ENCODE measurements around the gene DPRX. TPM values are rescaled to one million over a fixed set of nuclear protein-coding genes. Genes with fewer than 3 reads are reported as not detected.
"Not testable (repeated sequence)": the region's sequence is repeated elsewhere in the genome, so short reads cannot be mapped to it uniquely, and the experiment has no call there.

Gene DPRX
- total and polyA plus RNA-seq, 8 donors: 0.16 TPM; not detected in 7

DNA sequence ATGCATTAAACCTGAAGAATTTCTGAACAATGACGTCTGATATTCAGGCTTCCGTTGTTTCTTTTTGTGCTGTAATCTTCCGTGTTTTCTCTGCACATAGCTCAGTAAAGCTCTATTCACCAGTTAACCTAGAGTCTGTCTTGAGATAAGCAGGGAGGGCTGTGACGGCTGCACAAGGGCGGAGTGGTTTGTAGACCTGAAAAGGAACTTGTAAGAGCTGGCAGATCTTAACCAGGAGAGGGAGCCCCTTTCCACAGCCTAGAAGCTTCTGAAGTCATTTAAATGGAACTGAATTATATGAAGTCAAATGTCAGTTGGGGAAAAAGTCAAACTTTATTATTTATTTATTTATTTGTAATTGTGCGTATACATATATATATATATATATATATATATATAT is 27.5 kb downstream of the DPRX start:
- no peak for FAIRE-seq
- Histone ChIP-seq H3K27me3 (no peaks in the 10 kb centered on the region), H3K9me3 (no peaks in the 10 kb centered on the region), H3K4me1 (no peaks in the 10 kb centered on the region), H3K27ac (no peak overlapping the region), H3K36me3 (no peaks in the 10 kb centered on the region), H3K4me3 (no peak overlapping the region)
- WGBS, 2 donors: 12 to 13% methylated on average over 6 of the region's 6 CpGs
- intact Hi-C loops (cut with DNase I): no loop called here
- peak in 1 of 6 donors; percentile 15 for DNase-seq
- TF ChIP-seq, protein P1, sequence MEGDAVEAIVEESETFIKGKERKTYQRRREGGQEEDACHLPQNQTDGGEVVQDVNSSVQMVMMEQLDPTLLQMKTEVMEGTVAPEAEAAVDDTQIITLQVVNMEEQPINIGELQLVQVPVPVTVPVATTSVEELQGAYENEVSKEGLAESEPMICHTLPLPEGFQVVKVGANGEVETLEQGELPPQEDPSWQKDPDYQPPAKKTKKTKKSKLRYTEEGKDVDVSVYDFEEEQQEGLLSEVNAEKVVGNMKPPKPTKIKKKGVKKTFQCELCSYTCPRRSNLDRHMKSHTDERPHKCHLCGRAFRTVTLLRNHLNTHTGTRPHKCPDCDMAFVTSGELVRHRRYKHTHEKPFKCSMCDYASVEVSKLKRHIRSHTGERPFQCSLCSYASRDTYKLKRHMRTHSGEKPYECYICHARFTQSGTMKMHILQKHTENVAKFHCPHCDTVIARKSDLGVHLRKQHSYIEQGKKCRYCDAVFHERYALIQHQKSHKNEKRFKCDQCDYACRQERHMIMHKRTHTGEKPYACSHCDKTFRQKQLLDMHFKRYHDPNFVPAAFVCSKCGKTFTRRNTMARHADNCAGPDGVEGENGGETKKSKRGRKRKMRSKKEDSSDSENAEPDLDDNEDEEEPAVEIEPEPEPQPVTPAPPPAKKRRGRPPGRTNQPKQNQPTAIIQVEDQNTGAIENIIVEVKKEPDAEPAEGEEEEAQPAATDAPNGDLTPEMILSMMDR (IDR thresholded peaks at IDR 0.05): peak in 1 of 4 donors; percentile 7
- peak in 2 of 4 donors; percentile 58 to 78 for ATAC-seq

DNA sequence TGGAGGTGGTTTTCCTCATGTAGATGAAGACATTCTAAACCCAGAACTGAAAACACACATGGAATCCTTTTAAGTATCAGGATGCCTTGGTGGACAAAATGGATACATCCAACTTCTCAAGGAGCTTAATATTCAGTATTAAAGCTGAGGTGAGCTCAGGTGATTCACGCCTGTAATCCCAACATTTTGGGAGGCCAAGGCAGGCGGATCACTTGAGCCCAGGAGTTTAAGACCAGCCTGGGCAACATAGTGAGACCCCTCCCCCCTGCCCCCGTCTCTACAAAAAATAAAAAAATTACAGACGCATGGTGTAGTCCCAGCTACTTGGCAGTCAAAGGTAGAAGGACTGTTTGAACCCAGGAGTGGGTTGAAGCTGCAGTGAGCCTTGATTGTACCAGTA is 28.8 kb downstream of the DPRX start:
- DNase-seq: no peak
- H3K27ac ChIP-seq: no peak overlapping the region
- H3K9me3 ChIP-seq: no peaks in the 10 kb centered on the region
- TF ChIP-seq, protein P1 (IDR thresholded peaks at IDR 0.05): no peak
- no peak overlapping the region for H3K4me3 ChIP-seq
- no peaks in the 10 kb centered on the region for H3K27me3 ChIP-seq
- no peaks in the 10 kb centered on the region for H3K4me1 ChIP-seq
- intact Hi-C loops (cut with DNase I): no loop called here
- ATAC-seq: no peak
- no peaks in the 10 kb centered on the region for H3K36me3 ChIP-seq
- FAIRE-seq: no peak
- WGBS, 2 donors: 47 to 58% methylated on average over 4 of the region's 4 CpGs

DNA sequence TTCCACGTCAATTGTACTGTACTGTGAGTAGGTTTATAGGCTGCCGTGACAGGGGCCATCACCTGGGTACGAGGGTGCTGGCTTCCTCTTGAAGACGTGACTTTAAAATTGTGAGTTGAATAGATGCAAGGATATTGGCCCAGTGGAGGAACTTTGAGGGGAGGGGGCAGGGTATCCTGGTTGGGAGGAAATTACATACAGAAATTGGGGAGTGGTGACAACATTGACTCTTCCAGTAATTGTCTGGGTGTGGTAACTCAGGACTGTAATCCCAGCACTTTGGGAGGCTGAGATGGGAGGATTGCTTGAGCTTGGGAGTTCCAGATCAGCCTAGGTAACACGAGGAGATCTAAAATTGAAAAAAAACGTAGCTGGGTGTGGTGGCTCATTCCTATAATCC is 30.4 kb downstream of the DPRX start:
- H3K4me1 ChIP-seq: no peaks in the 10 kb centered on the region
- no peak for ATAC-seq
- no peak overlapping the region for H3K27ac ChIP-seq
- DNase-seq: no peak
- TF ChIP-seq, protein P1 (IDR thresholded peaks at IDR 0.05): no peak
- FAIRE-seq: no peak
- H3K27me3 ChIP-seq: no peaks in the 10 kb centered on the region
- H3K9me3 ChIP-seq: no peaks in the 10 kb centered on the region
- H3K4me3 ChIP-seq: no peak overlapping the region
- 49 to 54% methylated on average over 6 of the region's 6 CpGs for WGBS, 2 donors
- no peaks in the 10 kb centered on the region for H3K36me3 ChIP-seq
- intact Hi-C loops (cut with DNase I): no loop called here

DNA sequence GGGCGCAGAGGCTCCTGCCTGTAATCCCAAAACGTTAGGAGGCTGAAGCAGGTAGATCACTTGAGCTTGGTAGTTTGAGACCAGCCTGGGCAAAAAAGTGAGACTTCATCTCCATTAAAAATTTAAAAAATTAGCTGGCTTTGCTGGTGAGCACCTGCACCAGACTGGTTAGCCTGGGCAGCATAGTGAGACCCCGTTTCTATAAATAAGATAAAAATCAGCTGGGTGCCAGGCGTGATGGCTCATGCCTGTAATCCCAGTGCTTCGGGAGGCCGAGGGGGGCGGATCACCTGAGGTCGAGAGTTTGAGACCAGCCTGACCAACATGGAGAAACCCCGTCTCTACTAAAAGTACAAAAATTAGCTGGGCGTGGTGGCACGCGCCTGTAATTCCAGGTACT is 32.4 kb downstream of the DPRX start:
- H3K4me1 ChIP-seq: no peaks in the 10 kb centered on the region
- no peak for ATAC-seq
- H3K27me3 ChIP-seq: no peaks in the 10 kb centered on the region
- TF ChIP-seq, protein P1 (IDR thresholded peaks at IDR 0.05): no peak
- no peak overlapping the region for H3K27ac ChIP-seq
- no peaks in the 10 kb centered on the region for H3K9me3 ChIP-seq
- 71 to 75% methylated on average over 12 of the region's 12 CpGs for WGBS, 2 donors
- no peak for FAIRE-seq
- intact Hi-C loops (cut with DNase I): no loop called here
- no peak overlapping the region for H3K4me3 ChIP-seq
- DNase-seq: no peak
- no peaks in the 10 kb centered on the region for H3K36me3 ChIP-seq

DNA sequence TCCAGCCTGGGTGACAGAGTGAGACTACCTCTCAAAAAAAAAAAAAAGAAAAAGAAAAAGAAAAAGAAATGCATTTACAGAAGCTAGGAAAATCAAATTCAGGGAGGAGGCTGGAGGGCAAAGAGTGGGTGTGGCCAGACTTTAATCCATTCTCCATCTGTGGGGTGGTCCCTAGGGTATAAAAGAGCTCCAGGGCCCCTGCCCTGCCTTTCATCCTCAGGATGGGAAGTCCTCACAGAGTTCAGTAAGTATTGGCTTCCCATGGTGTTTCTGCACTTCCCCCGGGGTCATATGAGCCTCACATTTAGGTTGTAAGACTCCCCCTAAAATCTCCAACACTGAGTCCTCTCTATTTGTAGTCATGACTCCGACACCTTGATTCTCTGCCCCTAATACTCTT is 33.0 kb downstream of the DPRX start:
- TF ChIP-seq, protein P1 (IDR thresholded peaks at IDR 0.05): no peak
- Histone ChIP-seq H3K36me3 (no peaks in the 10 kb centered on the region), H3K27ac (no peak overlapping the region), H3K4me3 (no peak overlapping the region), H3K27me3 (no peaks in the 10 kb centered on the region), H3K9me3 (no peaks in the 10 kb centered on the region), H3K4me1 (no peaks in the 10 kb centered on the region)
- DNase-seq (no peak), FAIRE-seq (no peak), ATAC-seq (no peak)
- intact Hi-C loops (cut with DNase I): no loop called here
- WGBS, 2 donors: 62 to 75% methylated on average over 2 of the region's 2 CpGs

DNA sequence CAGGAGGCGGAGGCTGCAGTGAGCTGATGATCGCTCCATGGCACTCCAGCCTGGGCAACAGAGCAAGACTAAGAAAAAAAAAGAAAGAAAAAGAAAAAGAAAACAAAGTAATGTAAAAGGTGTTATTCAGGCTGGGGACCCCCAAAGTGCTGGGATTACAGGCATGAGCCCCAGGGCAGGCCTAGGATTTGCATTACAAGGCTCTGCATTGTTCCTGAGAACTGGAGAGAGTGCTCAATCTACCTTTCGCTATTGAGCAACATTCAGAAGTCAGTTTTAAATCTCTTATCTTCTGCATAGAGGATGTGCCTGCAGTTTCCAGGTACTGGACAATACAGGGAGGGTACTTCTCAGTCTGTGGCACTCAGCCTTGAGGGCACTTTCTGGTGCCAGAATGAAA is 34.5 kb downstream of the DPRX start:
- H3K4me3 ChIP-seq; ATAC-seq; H3K4me1 ChIP-seq; DNase-seq; FAIRE-seq; H3K27me3 ChIP-seq; H3K9me3 ChIP-seq; intact Hi-C loops (cut with DNase I); H3K27ac ChIP-seq; H3K36me3 ChIP-seq: not testable (repeated sequence)
- 44 to 73% methylated on average over 1 to 3 of the region's 3 CpGs for WGBS, 2 donors

DNA sequence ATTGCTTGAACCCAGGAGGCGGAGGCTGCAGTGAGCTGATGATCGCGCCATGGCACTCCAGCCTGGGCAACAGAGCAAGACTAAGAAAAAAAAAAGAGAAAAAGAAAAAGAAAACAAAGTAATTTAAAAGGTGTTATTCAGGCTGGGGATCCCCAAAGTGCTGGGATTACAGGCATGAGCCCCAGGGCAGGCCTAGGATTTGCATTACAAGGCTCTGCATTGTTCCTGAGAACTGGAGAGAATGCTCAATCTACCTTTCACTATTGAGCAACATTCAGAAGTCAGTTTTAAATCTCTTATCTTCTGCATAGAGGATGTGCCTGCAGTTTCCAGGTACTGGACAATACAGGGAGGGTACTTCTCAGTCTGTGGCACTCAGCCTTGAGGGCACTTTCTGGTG is 37.0 kb downstream of the DPRX start:
- H3K9me3 ChIP-seq; H3K4me1 ChIP-seq; H3K27me3 ChIP-seq; H3K4me3 ChIP-seq; H3K27ac ChIP-seq; ATAC-seq; DNase-seq; FAIRE-seq; intact Hi-C loops (cut with DNase I); H3K36me3 ChIP-seq: not testable (repeated sequence)
- WGBS, 2 donors: 85 to 97% methylated on average over 3 of the region's 3 CpGs
